AG04449 (cell line): ENCODE results near the gene FREM1.
A peak's percentile ranks its signal among the peaks of the same experiment; 100 is the strongest.

ENCODE experiments used
- CTCF ChIA-PET: fragments of 350-600 bp; formaldehyde crosslinking; extraction: SDS; loops from one replicate; lab custom pipeline; 2021; ENCODE audit warnings: antibody characterized with exemption; lab: Yijun Ruan, JAX
- POLR2A ChIA-PET: fragments of 400-600, 350-600 bp; formaldehyde crosslinking; extraction: SDS; loops from one replicate; lab custom pipeline; 2020; ENCODE audit warnings: antibody characterized with exemption, inconsistent platforms; lab: Yijun Ruan, JAX
- DNase-seq: peaks from one replicate; pipeline ENCODE4 v3.0.0-alpha.2; 2010; ENCODE audit warnings: low read depth, low spot score
- H3K4me3 ChIP-seq: 2 replicates; pipeline ENCODE4 v1.5.1; 2011; ENCODE audit warnings: low read depth, mild to moderate bottlenecking, control low read depth, low read length
- CTCF ChIP-seq: IDR thresholded peaks from one replicate; pipeline ENCODE4 v1.5.1; 2011; ENCODE audit warnings: mild to moderate bottlenecking, moderate library complexity, low read length, control low read depth, inconsistent platforms; ENCODE audit not compliant: insufficient read depth; ENCODE audit errors: missing control alignments

Gene FREM1

GRCh38 chr9:14812806-14813205 is 97.4 kb downstream of the FREM1 start:
- no peak for DNase-seq
- H3K4me3 ChIP-seq, result no peak overlapping the region
- ChIA-PET POLR2A (no interaction called here), CTCF (interaction anchor here (1.2 kb wide), 1 partner anchor 13 kb away, joined by 3 read pairs; no protein-coding TSS in a partner anchor)
- no peak for TF ChIP-seq CTCF

- POLR2A ChIA-PET, result no interaction called here
- TF ChIP-seq CTCF, result no peak
- no peak overlapping the region for H3K4me3 ChIP-seq
- CTCF ChIA-PET, result interaction anchor here (1.2 kb wide), 1 partner anchor 12 kb away, joined by 3 read pairs; no protein-coding TSS in a partner anchor
- DNase-seq, result no peak
These were observed 98.4 kb downstream of the FREM1 start for GRCh38 chr9:14811844-14812243.

GRCh38 chr9:14806941-14807520 is 103.2 kb downstream of the FREM1 start:
- DNase-seq, result peak; percentile 5
- ChIA-PET CTCF (no interaction called here), POLR2A (no interaction called here)
- H3K4me3 ChIP-seq, result no peak overlapping the region
- no peak for TF ChIP-seq CTCF

- POLR2A ChIA-PET, result no interaction called here
These were observed 111.2 kb downstream of the FREM1 start for GRCh38 chr9:14799030-14799429.

GRCh38 chr9:14797435-14797834 is 112.8 kb downstream of the FREM1 start:
- peak; percentile 17 for DNase-seq
- CTCF ChIA-PET, result no interaction called here
- POLR2A ChIA-PET, result no interaction called here
- no peak overlapping the region for H3K4me3 ChIP-seq
- no peak for TF ChIP-seq CTCF

More at GRCh38 chr9:14799030-14799429, 111.2 kb downstream of the FREM1 start:
- CTCF ChIA-PET, result interaction anchor here (0.9 kb wide), 1 partner anchor 14 kb away, joined by 3 read pairs; no protein-coding TSS in a partner anchor
- TF ChIP-seq CTCF, result no peak
- H3K4me3 ChIP-seq, result no peak overlapping the region
- no peak for DNase-seq

- CTCF ChIA-PET, result interaction anchor here (1.1 kb wide), 1 partner anchor 23 kb away, joined by 3 read pairs; no protein-coding TSS in a partner anchor
- POLR2A ChIA-PET, result no interaction called here
- TF ChIP-seq CTCF, result no peak
These were observed 116.8 kb downstream of the FREM1 start for GRCh38 chr9:14793389-14793788.

More at GRCh38 chr9:14793389-14793788, 116.8 kb downstream of the FREM1 start:
- no peak overlapping the region for H3K4me3 ChIP-seq
- no peak for DNase-seq
